Heart left ventricle (tissue), 13 donors: Measurements from ENCODE around the gene TMEM175.

Source experiments
- CTCF ChIP-seq, 12 donors: fragments of 200-600 bp; sonication (generic) in 4 of 12; IDR thresholded peaks; one replicate each; pipeline versions ENCODE4 v1.5.0 to v1.8.0; 2018 to 2022; ENCODE audit warnings: antibody characterized with exemption in 12 of 12, mild to moderate bottlenecking in 5 of 12
- POLR2A ChIP-seq, 2 donors: fragments of 450-650 bp; IDR thresholded peaks; one replicate each; pipeline ENCODE4 v1.6.1; 2017; ENCODE audit warnings: antibody characterized with exemption in 2 of 2, mild to moderate bottlenecking in 2 of 2, moderate library complexity in 2 of 2
- donor health status: ischemic (EF 13 %, LVEDD 7.1; RV severe dilation, severe dysfunction).
- donor health status: DM: no; HTN: yes; CAD: no.
- donor health status: DM: no; HTN: no; CAD: no.
- donor health status: ischemic (EF 25% LVEDD 6.9; RV normal size, moderate dysfunction).
- donor health status: ischemic (EF 25% LVEDD 5.7; RV mildly dilated, moderate dysfunction).
- donor health status: ischemic (EF 35%, LVEDD 5.7; RV mildly dilated, moderate dysfunction).
- donor health status: nonischemic (EF 11% LVEDD 7.7; RV severe dilation, severe dysfunction).
- donor health status: DM: yes; HTN: yes; CAD: no.
- donor health status: PGD.
- donor health status: ischemic (EF 29% LVEDD 5.4; RV normal size, mild dysfunction).
- donor health status: nonischemic (EF 23%, LVEDD 6.1; RV moderate dilation, normal function).

GRCh38 chr4:882646-883045, 49.6 kb upstream of the TMEM175 start:
- TF ChIP-seq CTCF (IDR thresholded peaks at IDR 0.05) (no peak), POLR2A (IDR thresholded peaks at IDR 0.05) (no peak)
